ENCODE results near the gene DPH7. TPM values are rescaled to one million over a fixed set of nuclear protein-coding genes. Genes with fewer than 3 reads are reported as not detected.
"Not testable (repeated sequence)": the region's sequence is repeated elsewhere in the genome, so short reads cannot be mapped to it uniquely, and the experiment has no call there.

DPH7 gene
- total RNA-seq, 5 donors from 2014 or later (not counting 1 experiment from before 2014, with no cell fraction given) = 45.0 to 71.0 (median 66.3) TPM

GRCh38 chr9:137555179-137555578, 23.5 kb downstream of the DPH7 start:
- Histone ChIP-seq H3K4me1 (ENCODE audit: control insufficient read depth in 1 of 2, extremely low read depth in 1 of 2, insufficient read depth in 2 of 2, low read length in 2 of 2) (peaks cover 5 to 15% of the 10 kb centered on the region in 2 experiments), H3K4me3 (ENCODE audit: control insufficient read depth in 1 of 2, extremely low read depth in 1 of 2, low read length in 1 of 2) (no peak overlapping the region), H3K27me3 (replicated peaks in 1 of 2; ENCODE audit: control insufficient read depth in 2 of 2, extremely low read depth in 1 of 2, insufficient read depth in 2 of 2, low read length in 1 of 2) (no peaks in the 10 kb centered on the region), H3K27ac (ENCODE audit: low read length) (no peak overlapping the region), H3K36me3 (ENCODE audit: control insufficient read depth in 2 of 2, extremely low read depth in 1 of 2, insufficient read depth in 1 of 2, low read length in 1 of 2) (peaks cover 12 to 26% of the 10 kb centered on the region in 2 donors), H3K9me3 (no peaks in the 10 kb centered on the region)
- Mint-ChIP-seq H3K9me3 (no peaks in the 10 kb centered on the region), H3K36me3 (peaks cover 25% of the 10 kb centered on the region), H3K27me3 (no peaks in the 10 kb centered on the region), H3K4me1 (peaks cover 8 to 15% (median 10%) of the 10 kb centered on the region in 3 donors), H3K27ac (no peak overlapping the region), H3K4me3 (no peak overlapping the region)
- no peak for ATAC-seq (replicated peaks in 1 of 4)
- ChIA-PET POLR2A (no interaction called here), CTCF (interaction anchor here in 1 of 2 donors (0.5 kb wide), 1 partner anchor 26 kb away, joined by 3 read pairs; no protein-coding TSS in a partner anchor)
- WGBS (ENCODE audit: insufficient coverage) = 82% methylated on average over 8 of the region's 10 CpGs
- no peak for DNase-seq

GRCh38 chr9:137554349-137554748, 24.4 kb downstream of the DPH7 start:
- H3K27me3 Mint-ChIP-seq = no peaks in the 10 kb centered on the region
- H3K36me3 Mint-ChIP-seq = peaks cover 17% of the 10 kb centered on the region
- H3K4me3 Mint-ChIP-seq = no peak overlapping the region
- CTCF ChIA-PET = interaction anchor here in 1 of 2 donors (0.5 kb wide), 1 partner anchor 25 kb away, joined by 5 read pairs; no protein-coding TSS in a partner anchor
- peaks cover 16 to 23% (median 18%) of the 10 kb centered on the region in 3 donors for H3K4me1 Mint-ChIP-seq
- H3K9me3 ChIP-seq = no peaks in the 10 kb centered on the region
- ATAC-seq (replicated peaks in 1 of 4) (no peak), DNase-seq (no peak)
- H3K4me1 ChIP-seq (ENCODE audit: control insufficient read depth in 1 of 2, extremely low read depth in 1 of 2, insufficient read depth in 2 of 2, low read length in 2 of 2) = peaks cover 8 to 23% of the 10 kb centered on the region in 2 experiments
- no peak overlapping the region for H3K4me3 ChIP-seq (ENCODE audit: control insufficient read depth in 1 of 2, extremely low read depth in 1 of 2, low read length in 1 of 2)
- H3K9me3 Mint-ChIP-seq = no peaks in the 10 kb centered on the region
- POLR2A ChIA-PET = interaction anchor here (0.6 kb wide), 3 partner anchors 13 to 1227 kb away, joined by 3 to 4 read pairs (median 3); partner anchors contain the start of genes GPSM1 (in 1 of the 2) and ZMYND19 (in 1 of the 2)
- no peak overlapping the region for H3K27ac Mint-ChIP-seq
- no peak overlapping the region for H3K27ac ChIP-seq (ENCODE audit: low read length)
- H3K36me3 ChIP-seq (ENCODE audit: control insufficient read depth in 2 of 2, extremely low read depth in 1 of 2, insufficient read depth in 1 of 2, low read length in 1 of 2) = peaks cover 12 to 26% of the 10 kb centered on the region in 2 donors
- no peaks in the 10 kb centered on the region for H3K27me3 ChIP-seq (replicated peaks in 1 of 2; ENCODE audit: control insufficient read depth in 2 of 2, extremely low read depth in 1 of 2, insufficient read depth in 2 of 2, low read length in 1 of 2)
- WGBS (ENCODE audit: insufficient coverage) = no CpG with 5 or more reads among the region's 1 CpG

- H3K27ac Mint-ChIP-seq; CTCF ChIA-PET; H3K27me3 Mint-ChIP-seq; ATAC-seq (replicated peaks in 1 of 4); H3K4me3 ChIP-seq (ENCODE audit: control insufficient read depth in 1 of 2, extremely low read depth in 1 of 2, low read length in 1 of 2); H3K9me3 ChIP-seq; DNase-seq; H3K27ac ChIP-seq (ENCODE audit: low read length); H3K4me3 Mint-ChIP-seq; H3K27me3 ChIP-seq (replicated peaks in 1 of 2; ENCODE audit: control insufficient read depth in 2 of 2, extremely low read depth in 1 of 2, insufficient read depth in 2 of 2, low read length in 1 of 2); H3K9me3 Mint-ChIP-seq: not testable (repeated sequence)
- 96% methylated on average over 5 of the region's 10 CpGs for WGBS (ENCODE audit: insufficient coverage)
- Histone ChIP-seq H3K36me3 (ENCODE audit: control insufficient read depth in 2 of 2, extremely low read depth in 1 of 2, insufficient read depth in 1 of 2, low read length in 1 of 2) (peaks cover 12 to 26% of the 10 kb centered on the region in 2 donors), H3K4me1 (ENCODE audit: control insufficient read depth in 1 of 2, extremely low read depth in 1 of 2, insufficient read depth in 2 of 2, low read length in 2 of 2) (peaks cover 8 to 23% of the 10 kb centered on the region in 2 experiments)
- POLR2A ChIA-PET = interaction anchor here in 1 of 2 donors (0.6 kb wide), 1 partner anchor 1226 kb away, joined by 3 read pairs; the partner anchor contains the start of gene GPSM1
- peaks cover 17% of the 10 kb centered on the region for H3K36me3 Mint-ChIP-seq
- H3K4me1 Mint-ChIP-seq = peaks cover 20 to 29% (median 21%) of the 10 kb centered on the region in 3 donors
Measured at GRCh38 chr9:137553654-137554053, 25.1 kb downstream of the DPH7 start.

- CTCF ChIA-PET = interaction anchor here (0.6 to 1.0 kb wide), 5 partner anchors 21 to 1121 kb away, joined by 3 to 4 read pairs (median 3); partner anchors contain the start of genes DPH7 (in 1 of the 2), EXD3 (in 1 of the 2) and NOXA1 (in 1 of the 2)
- POLR2A ChIA-PET = interaction anchor here in 1 of 2 donors (0.6 kb wide), 1 partner anchor 76 kb away, joined by 5 read pairs; no protein-coding TSS in a partner anchor
- H3K27me3 ChIP-seq (replicated peaks in 1 of 2; ENCODE audit: control insufficient read depth in 2 of 2, extremely low read depth in 1 of 2, insufficient read depth in 2 of 2, low read length in 1 of 2) = no peaks in the 10 kb centered on the region
- peaks cover 8 to 23% of the 10 kb centered on the region in 2 experiments for H3K4me1 ChIP-seq (ENCODE audit: control insufficient read depth in 1 of 2, extremely low read depth in 1 of 2, insufficient read depth in 2 of 2, low read length in 2 of 2)
- H3K27me3 Mint-ChIP-seq = no peaks in the 10 kb centered on the region
- H3K9me3 ChIP-seq = no peaks in the 10 kb centered on the region
- 5% methylated on average over 53 of the region's 58 CpGs for WGBS (ENCODE audit: insufficient coverage)
- H3K4me1 Mint-ChIP-seq = peaks cover 24 to 32% (median 25%) of the 10 kb centered on the region in 3 donors
- peak overlapping the region; percentile 49 to 75 for H3K4me3 ChIP-seq (ENCODE audit: control insufficient read depth in 1 of 2, extremely low read depth in 1 of 2, low read length in 1 of 2)
- peaks cover 8 to 17% of the 10 kb centered on the region in 2 donors for H3K36me3 ChIP-seq (ENCODE audit: control insufficient read depth in 2 of 2, extremely low read depth in 1 of 2, insufficient read depth in 1 of 2, low read length in 1 of 2)
- peak in 14 of 35 experiments; percentile 1 to 52 (median 13) for DNase-seq
- peak; percentile 4 to 26 (median 16) for ATAC-seq (replicated peaks in 1 of 4)
- no peaks in the 10 kb centered on the region for H3K9me3 Mint-ChIP-seq
- peak overlapping the region; percentile 87 to 90 for H3K27ac Mint-ChIP-seq
- peaks cover 14% of the 10 kb centered on the region for H3K36me3 Mint-ChIP-seq
- H3K4me3 Mint-ChIP-seq = peak overlapping the region; percentile 83 to 94 (median 86)
- peak overlapping the region; percentile 54 for H3K27ac ChIP-seq (ENCODE audit: low read length)
Measured at GRCh38 chr9:137552022-137552768, 26.5 kb downstream of the DPH7 start.

- peaks cover 8 to 11% of the 10 kb centered on the region in 2 donors for H3K36me3 ChIP-seq (ENCODE audit: control insufficient read depth in 2 of 2, extremely low read depth in 1 of 2, insufficient read depth in 1 of 2, low read length in 1 of 2)
- Mint-ChIP-seq H3K4me3 (peak within 1 kb of the TSS; percentile 83 to 94 (median 86)), H3K9me3 (no peaks in the 10 kb centered on the region), H3K4me1 (peaks cover 24 to 34% (median 27%) of the 10 kb centered on the region in 3 donors), H3K36me3 (peaks cover 14% of the 10 kb centered on the region), H3K27me3 (no peaks in the 10 kb centered on the region), H3K27ac (peak within 1 kb of the TSS; percentile 87 to 90)
- peaks cover 0 to 2% of the 10 kb centered on the region in 2 experiments for H3K27me3 ChIP-seq (replicated peaks in 1 of 2; ENCODE audit: control insufficient read depth in 2 of 2, extremely low read depth in 1 of 2, insufficient read depth in 2 of 2, low read length in 1 of 2)
- ATAC-seq (replicated peaks in 1 of 4) (peak; percentile 84 to 92 (median 92)), DNase-seq (peak; percentile 75 to 95 (median 84))
- ChIA-PET POLR2A (interaction anchor here (0.6 kb wide), 2 partner anchors 14 to 77 kb away, joined by 5 to 9 read pairs; no protein-coding TSS in a partner anchor), CTCF (interaction anchor here (0.6 to 0.8 kb wide), 3 partner anchors 21 to 1120 kb away, joined by 3 to 4 read pairs (median 4); partner anchors contain the start of genes EXD3 (in 1 of the 2) and NOXA1 (in 1 of the 2))
- peaks cover 8 to 23% of the 10 kb centered on the region in 2 experiments for H3K4me1 ChIP-seq (ENCODE audit: control insufficient read depth in 1 of 2, extremely low read depth in 1 of 2, insufficient read depth in 2 of 2, low read length in 2 of 2)
- H3K9me3 ChIP-seq = no peaks in the 10 kb centered on the region
- peak within 1 kb of the TSS; percentile 54 for H3K27ac ChIP-seq (ENCODE audit: low read length)
- peak within 1 kb of the TSS; percentile 65 to 75 for H3K4me3 ChIP-seq (ENCODE audit: control insufficient read depth in 1 of 2, extremely low read depth in 1 of 2, low read length in 1 of 2)
- WGBS (ENCODE audit: insufficient coverage) = under 1% methylated on average over 87 of the region's 106 CpGs
Measured at GRCh38 chr9:137551264-137552021, 27.3 kb downstream of the DPH7 start, which contains the start of gene MRPL41. Gene MRPL41 (plus strand): TSS chr9:137551879. CDS start chr9:137552082, 203 bp downstream.

Data from T-cell (primary cell).